Testis (tissue), 2 donors: ENCODE measurements around the gene NPHP4.

ENCODE experiments used
- CTCF ChIP-seq, 3 experiments: fragments of 450-650 bp in 2 of 3; fragments of 200-600 bp in 1 of 3; sonication (generic) in 1 of 3; IDR thresholded peaks; one replicate each; pipeline ENCODE4 v1.5.1; 2016 to 2019; ENCODE audit warnings: antibody characterized with exemption in 3 of 3, mild to moderate bottlenecking in 2 of 3, moderate library complexity in 1 of 3
- POLR2A ChIP-seq: fragments of 450-650 bp; IDR thresholded peaks from one replicate; pipeline ENCODE4 v1.6.1; 2017; ENCODE audit warnings: antibody characterized with exemption, mild to moderate bottlenecking, moderate library complexity

- TF ChIP-seq CTCF (IDR thresholded peaks at IDR 0.05) = no peak
- no peak for TF ChIP-seq POLR2A
Observed at GRCh38 chr1:5949761-5950100, 42.5 kb downstream of the NPHP4 start.
